Tibial nerve (tissue), 4 donors: ENCODE data around the gene PRKG2.

ENCODE experiments used
- CTCF ChIP-seq, 5 experiments: fragments of 200-600 bp in 3 of 5; fragments of 450-650 bp in 2 of 5; sonication (generic) in 3 of 5; IDR thresholded peaks; one replicate each; pipeline ENCODE4 v1.5.1; 2016 to 2019; ENCODE audit warnings: antibody characterized with exemption in 5 of 5, mild to moderate bottlenecking in 3 of 5, moderate library complexity in 2 of 5
- EP300 ChIP-seq, 2 donors: sonication (generic); formaldehyde crosslinking; IDR thresholded peaks; one replicate each; pipeline ENCODE4 v1.6.1; 2017; ENCODE audit warnings: antibody characterized with exemption in 2 of 2, mild to moderate bottlenecking in 1 of 2
- POLR2A ChIP-seq, 2 donors: fragments of 450-650 bp; IDR thresholded peaks; one replicate each; pipeline ENCODE4 v1.6.1; 2017; ENCODE audit warnings: antibody characterized with exemption in 2 of 2, mild to moderate bottlenecking in 2 of 2, moderate library complexity in 2 of 2

- TF ChIP-seq CTCF (IDR thresholded peaks at IDR 0.05) (no peak), POLR2A (IDR thresholded peaks at IDR 0.05) (no peak), EP300 (IDR thresholded peaks at IDR 0.05) (no peak)
Observed at GRCh38 chr4:81199831-81200230, 15.2 kb downstream of the PRKG2 start.
